Measurements from ENCODE around the gene TBX10.

TBX10 gene

DNA sequence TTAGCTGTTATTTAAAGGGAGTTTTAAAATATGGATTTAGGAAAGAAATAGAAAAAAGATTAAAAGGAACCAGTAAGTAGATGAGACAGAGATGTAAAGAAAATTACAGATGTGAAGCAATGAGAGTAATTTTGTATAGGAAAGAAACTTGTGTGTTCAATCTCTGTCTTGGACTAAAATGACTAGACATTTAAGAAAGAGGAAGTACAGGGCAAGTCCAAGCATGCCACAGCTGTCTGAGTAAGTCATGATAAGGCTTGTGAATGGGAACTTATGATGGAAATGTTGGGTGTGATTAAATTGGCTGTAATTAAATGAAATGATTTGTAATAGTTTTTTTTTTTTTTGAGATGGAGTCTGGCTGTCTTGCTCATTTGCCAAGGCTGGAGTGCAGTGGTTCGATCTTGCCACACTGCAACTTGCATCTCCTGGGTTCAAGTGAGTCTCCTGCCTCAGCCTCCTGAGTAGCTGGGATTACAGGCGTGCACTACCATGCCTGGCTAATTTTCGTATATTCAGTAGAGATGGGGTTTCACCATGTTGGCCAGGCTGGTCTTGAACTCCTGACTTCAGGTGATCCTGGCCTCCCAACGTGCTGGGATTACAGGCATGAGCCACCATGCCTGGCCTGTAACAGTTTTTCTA is 16.8 kb upstream of the TBX10 start:
- peaks cover 14% of the 10 kb centered on the region for H3K9me3 ChIP-seq (ENCODE audit: control insufficient read depth, insufficient read depth, low read length)
- no peak overlapping the region for H3K9ac ChIP-seq (ENCODE audit: low read depth, low read length)
- no peaks in the 10 kb centered on the region for H3K36me3 ChIP-seq (ENCODE audit: insufficient read depth, low read length)
- no peaks in the 10 kb centered on the region for H3K4me1 ChIP-seq (ENCODE audit: insufficient read depth, low read length)

DNA sequence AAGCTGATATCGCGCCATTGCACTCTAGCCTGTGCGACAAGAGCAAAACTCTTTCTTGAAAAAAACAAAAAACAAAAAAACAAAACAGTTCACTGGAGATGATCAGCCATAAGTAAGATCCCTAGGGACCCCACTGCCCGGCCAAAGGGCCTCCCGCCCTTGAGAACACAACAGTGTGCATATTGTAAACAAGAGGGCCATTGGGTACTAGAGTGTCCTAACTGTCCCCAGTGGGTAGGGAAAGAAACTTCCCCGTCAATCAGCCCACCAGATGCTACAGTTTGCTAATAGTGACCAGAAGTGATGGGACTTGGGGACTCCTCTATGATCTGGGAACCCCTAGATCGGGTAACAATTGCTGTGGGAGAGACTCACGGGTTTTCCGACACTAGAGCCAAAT is 14.7 kb upstream of the TBX10 start:
- no peaks in the 10 kb centered on the region for H3K36me3 ChIP-seq (ENCODE audit: insufficient read depth, low read length)
- H3K9me3 ChIP-seq (ENCODE audit: control insufficient read depth, insufficient read depth, low read length): peaks cover 14% of the 10 kb centered on the region
- H3K9ac ChIP-seq (ENCODE audit: low read depth, low read length): no peak overlapping the region
- no peaks in the 10 kb centered on the region for H3K4me1 ChIP-seq (ENCODE audit: insufficient read depth, low read length)

DNA sequence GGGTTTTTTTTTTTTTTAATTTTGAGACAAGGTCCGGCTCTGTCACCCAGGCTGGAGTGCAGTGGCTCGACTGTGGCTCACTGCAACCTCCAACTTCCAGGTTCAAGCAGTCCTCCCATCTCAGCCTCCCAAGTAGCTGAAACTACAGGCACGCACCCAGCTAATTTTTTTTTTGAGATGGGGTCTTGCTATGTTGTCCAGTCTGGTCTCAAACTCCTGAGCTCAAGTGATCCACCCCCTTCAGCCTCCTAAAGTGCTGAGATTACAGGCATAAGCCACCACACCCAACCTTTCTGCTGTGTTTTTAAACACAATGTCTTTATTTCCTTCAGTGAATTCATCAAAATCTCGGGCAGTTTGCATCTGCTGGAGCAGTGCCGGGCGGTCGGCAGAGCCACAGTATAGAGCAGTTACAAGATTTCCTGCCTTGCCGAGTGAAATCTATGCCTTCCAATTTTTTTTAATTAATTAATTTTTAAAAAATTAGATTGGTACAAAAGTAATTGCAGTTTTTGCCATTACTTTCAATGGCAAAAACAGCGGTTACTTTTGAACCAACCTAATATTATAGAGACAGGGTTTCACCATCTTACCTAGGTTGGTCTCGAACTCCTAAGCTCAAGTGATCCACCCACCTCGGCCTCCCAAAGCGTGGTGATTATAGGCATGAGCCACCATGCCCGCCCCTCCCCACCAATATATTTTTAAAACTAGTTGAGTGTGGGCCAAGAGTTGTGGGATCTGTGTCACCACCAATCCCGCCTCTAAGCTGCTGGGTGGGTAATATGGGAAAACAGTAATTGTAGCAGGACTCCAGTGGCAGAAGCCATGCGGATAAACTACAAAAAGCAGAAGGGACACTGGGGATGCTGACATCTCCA is 13.6 kb upstream of the TBX10 start:
- no peak overlapping the region for H3K9ac ChIP-seq (ENCODE audit: low read depth, low read length)
- H3K4me1 ChIP-seq (ENCODE audit: insufficient read depth, low read length): no peaks in the 10 kb centered on the region
- peaks cover 14% of the 10 kb centered on the region for H3K9me3 ChIP-seq (ENCODE audit: control insufficient read depth, insufficient read depth, low read length)
- H3K36me3 ChIP-seq (ENCODE audit: insufficient read depth, low read length): no peaks in the 10 kb centered on the region

DNA sequence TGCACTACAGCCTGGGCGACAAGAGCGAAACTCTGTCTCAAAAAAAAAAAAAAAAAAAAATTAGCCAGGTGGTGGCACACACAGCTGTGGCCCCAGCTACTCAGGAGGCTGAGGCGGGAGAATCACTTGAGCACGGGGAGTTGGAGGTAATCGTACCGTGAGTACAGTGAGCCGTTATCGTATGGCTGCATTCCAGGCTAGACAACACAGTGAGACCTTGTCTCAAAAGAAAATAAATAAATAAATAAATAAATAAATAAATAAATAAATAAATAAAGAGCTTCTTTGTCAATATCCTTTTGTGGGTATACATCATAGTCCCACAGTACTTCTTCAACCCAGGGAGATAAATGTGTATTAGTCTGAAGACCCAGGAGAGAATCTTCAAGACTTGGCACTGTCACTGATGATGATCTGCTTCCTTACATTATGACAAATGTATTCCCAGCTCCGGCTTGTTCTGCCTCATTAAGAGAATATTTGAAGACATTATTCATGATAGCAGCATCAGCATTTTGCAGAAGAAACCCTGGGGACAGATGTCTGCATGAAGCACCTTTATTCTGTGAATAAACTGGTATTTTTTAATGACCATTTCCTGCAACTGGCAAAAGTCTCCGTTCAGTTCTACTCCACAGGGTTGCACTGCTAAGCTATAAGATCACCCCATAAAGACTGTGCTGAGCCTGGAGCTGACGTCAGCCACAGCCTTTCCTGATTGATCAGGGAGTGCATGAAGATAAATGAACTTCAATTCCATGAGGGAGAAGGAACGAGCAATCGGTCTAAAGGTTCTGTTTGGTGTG is 12.6 kb upstream of the TBX10 start:
- H3K36me3 ChIP-seq (ENCODE audit: insufficient read depth, low read length): no peaks in the 10 kb centered on the region
- no peaks in the 10 kb centered on the region for H3K4me1 ChIP-seq (ENCODE audit: insufficient read depth, low read length)
- H3K9me3 ChIP-seq (ENCODE audit: control insufficient read depth, insufficient read depth, low read length): peaks cover 14% of the 10 kb centered on the region
- no peak overlapping the region for H3K9ac ChIP-seq (ENCODE audit: low read depth, low read length)

DNA sequence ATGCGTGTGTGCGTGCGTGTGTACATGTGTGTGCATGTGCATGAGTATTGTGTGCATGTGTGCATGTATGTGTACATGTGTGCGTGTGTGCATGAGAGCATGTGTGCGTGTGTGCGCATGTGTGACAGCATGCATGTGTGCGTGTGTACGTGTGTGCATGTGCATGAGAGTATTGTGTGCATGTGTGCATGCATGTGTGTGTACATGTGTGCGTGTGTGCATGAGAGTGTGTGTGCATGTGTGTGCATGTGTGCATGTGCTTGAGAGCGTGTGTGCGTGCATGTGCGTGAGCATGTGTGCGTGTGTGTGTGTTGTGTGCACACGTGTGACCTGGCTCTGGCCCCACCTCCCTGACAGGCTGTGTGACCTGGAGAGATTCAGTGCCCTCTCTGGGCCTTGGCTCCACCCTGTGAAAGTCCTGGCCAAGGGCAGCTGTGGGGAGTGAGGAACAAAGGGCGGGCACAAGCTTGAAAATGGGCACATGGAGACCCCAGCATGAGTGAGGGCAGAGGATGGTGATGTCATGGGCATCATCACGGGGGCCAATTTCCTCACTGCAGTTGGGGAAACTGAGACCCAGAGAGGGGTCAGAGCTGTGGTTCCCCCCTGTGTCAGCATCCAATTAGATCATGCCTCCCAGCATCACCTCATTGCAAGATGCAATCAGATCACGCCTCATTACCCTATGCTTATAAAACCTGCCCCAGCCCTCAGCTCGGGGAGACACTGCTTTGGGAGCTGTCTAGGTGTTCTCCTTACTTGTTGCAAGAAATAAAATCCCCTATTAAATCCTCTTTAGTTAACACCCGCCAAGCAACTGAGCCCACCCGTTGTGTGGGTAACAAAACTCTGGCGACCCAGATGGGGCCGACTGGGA is 10.3 kb upstream of the TBX10 start:
- Histone ChIP-seq H3K36me3 (ENCODE audit: insufficient read depth, low read length) (no peaks in the 10 kb centered on the region), H3K9me3 (ENCODE audit: control insufficient read depth, insufficient read depth, low read length) (no peaks in the 10 kb centered on the region), H3K9ac (ENCODE audit: low read depth, low read length) (no peak overlapping the region), H3K4me1 (ENCODE audit: insufficient read depth, low read length) (no peaks in the 10 kb centered on the region)

DNA sequence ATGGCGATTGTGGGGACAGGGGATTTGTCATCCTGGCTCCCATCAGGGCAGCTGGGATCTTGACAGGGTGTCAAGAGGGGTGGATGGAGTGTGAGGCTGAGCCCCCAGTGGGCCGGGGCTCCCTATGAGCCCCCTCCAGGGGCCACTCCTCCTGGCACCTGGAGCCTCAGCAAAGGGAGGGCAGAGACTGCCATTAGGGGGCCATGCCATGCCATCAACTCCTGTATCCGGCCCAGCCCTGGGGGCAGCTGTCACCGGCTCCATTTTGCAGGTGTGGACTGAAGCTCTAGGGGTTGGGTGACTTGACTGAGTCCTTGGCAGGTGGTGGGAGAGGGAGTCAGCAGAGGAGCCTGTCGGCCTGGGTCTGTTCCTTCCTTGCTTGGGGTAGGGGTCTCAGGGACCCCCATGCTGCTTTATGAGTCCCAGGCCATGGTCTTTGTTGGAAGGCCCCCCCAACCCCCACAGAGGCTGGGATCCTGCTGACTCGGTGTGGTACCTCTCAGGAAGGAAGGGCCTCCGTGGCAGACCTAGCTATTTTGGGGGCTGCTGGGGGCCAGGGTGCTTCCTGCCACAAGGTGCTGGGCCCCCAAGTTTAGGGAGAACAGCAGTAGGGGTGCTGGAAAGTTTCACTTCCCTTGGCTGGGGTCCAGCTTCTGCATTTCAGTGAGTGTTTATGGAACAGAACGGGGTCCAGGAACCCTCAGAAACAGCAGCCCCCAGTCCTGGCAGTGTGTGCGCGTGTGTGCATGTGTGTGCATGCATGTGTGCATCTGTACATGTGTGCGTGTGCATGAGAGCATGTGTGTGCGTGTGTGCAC is 9.4 kb upstream of the TBX10 start:
- Histone ChIP-seq H3K9me3 (ENCODE audit: control insufficient read depth, insufficient read depth, low read length) (no peaks in the 10 kb centered on the region), H3K9ac (ENCODE audit: low read depth, low read length) (no peak overlapping the region), H3K36me3 (ENCODE audit: insufficient read depth, low read length) (no peaks in the 10 kb centered on the region), H3K4me1 (ENCODE audit: insufficient read depth, low read length) (no peaks in the 10 kb centered on the region)

DNA sequence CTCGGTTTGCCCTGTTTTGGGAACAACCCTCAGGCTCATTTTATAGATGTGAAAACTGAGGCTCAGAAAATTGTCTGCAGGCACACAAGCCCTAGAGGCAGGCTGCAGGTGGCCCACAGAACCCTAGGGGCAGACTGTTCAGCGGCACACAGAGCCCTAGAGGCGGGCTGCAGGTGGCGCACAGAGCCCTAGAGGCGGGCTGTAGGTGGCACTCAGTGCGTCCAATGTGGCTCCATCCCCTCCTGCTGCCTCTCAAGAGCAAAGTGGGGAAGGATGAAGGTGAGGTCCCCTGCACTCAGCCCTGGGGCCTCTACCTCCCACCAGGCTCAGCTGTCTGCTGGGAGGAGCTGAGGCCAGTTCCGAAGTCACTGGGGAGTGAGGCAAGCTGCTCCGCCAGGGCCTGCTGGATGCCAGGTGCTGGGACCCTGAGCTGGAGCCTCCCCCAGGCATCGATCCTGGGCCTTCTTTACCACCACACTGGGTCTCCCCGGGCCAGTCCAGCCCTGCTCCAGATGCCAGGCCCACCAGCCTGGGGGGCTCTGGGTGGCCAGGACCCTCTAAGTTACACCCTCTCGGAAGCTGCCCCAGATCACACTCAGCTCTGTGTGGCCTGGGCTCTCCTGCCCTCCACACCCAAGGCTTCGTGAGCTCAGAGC is 8.7 kb upstream of the TBX10 start:
- Histone ChIP-seq H3K36me3 (ENCODE audit: insufficient read depth, low read length) (no peaks in the 10 kb centered on the region), H3K9me3 (ENCODE audit: control insufficient read depth, insufficient read depth, low read length) (no peaks in the 10 kb centered on the region), H3K9ac (ENCODE audit: low read depth, low read length) (no peak overlapping the region), H3K4me1 (ENCODE audit: insufficient read depth, low read length) (no peaks in the 10 kb centered on the region)

DNA sequence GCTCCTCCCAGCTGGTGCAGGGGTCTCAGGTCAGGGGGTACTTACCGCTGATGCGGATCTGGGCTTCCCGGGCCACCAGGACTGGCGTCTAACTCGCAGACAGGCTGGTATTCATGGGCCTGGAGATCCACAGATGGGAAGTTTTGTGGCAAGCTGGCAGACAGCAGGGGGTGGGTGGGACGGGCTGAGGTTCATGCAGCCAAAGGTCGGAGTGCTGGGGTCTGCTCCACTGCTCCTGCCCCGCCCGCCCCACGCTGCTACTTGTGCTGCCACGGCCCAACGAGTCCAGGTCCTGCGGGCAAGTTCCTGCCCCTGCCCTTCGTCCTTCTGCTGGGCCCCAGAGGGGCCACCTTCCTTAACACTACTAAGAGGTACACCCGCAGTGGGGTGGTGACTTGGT is 7.9 kb upstream of the TBX10 start:
- Histone ChIP-seq H3K36me3 (ENCODE audit: insufficient read depth, low read length) (no peaks in the 10 kb centered on the region), H3K4me1 (ENCODE audit: insufficient read depth, low read length) (no peaks in the 10 kb centered on the region), H3K9ac (ENCODE audit: low read depth, low read length) (no peak overlapping the region), H3K9me3 (ENCODE audit: control insufficient read depth, insufficient read depth, low read length) (no peaks in the 10 kb centered on the region)

DNA sequence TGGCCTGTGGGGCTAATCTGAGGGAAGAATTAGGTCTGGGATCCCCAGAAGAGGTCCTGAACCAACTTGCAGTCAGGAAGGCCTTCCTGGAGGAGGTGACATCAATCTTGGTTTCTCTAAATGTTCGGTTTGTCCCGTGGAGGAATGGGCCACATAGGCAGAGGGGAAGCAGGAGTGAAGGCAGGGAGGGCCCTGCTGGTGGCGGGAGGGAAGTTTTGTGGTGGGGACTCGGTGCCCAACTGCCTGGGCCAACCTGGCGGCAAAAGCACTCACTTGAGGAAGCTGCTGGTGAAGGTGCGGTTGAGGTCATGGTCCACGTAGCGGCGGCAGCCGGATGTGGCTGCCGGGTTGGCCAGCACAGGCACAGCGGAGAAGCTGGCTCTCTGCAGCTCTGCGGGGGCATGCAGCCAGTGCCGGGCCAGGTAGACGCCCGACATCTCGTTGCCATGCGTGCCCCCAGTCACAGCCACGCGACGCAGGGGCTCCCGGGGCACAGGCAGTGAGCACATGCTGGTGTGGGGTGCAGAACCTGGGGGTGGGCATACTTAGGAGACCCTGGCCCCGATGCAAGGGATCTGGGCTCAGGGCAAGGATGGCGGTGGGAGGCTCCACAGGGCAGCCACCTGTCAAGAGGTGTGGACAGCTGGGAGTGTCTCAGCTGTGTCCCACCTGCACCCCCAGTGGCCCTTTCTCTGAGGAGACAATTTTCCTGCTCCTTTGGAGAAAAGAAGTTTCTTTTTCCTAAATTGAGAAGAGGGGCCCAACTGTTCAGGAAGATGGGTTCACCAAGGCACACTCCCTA is 7.2 kb upstream of the TBX10 start:
- no peaks in the 10 kb centered on the region for H3K9me3 ChIP-seq (ENCODE audit: control insufficient read depth, insufficient read depth, low read length)
- no peaks in the 10 kb centered on the region for H3K36me3 ChIP-seq (ENCODE audit: insufficient read depth, low read length)
- no peaks in the 10 kb centered on the region for H3K4me1 ChIP-seq (ENCODE audit: insufficient read depth, low read length)
- H3K9ac ChIP-seq (ENCODE audit: low read depth, low read length): no peak overlapping the region

DNA sequence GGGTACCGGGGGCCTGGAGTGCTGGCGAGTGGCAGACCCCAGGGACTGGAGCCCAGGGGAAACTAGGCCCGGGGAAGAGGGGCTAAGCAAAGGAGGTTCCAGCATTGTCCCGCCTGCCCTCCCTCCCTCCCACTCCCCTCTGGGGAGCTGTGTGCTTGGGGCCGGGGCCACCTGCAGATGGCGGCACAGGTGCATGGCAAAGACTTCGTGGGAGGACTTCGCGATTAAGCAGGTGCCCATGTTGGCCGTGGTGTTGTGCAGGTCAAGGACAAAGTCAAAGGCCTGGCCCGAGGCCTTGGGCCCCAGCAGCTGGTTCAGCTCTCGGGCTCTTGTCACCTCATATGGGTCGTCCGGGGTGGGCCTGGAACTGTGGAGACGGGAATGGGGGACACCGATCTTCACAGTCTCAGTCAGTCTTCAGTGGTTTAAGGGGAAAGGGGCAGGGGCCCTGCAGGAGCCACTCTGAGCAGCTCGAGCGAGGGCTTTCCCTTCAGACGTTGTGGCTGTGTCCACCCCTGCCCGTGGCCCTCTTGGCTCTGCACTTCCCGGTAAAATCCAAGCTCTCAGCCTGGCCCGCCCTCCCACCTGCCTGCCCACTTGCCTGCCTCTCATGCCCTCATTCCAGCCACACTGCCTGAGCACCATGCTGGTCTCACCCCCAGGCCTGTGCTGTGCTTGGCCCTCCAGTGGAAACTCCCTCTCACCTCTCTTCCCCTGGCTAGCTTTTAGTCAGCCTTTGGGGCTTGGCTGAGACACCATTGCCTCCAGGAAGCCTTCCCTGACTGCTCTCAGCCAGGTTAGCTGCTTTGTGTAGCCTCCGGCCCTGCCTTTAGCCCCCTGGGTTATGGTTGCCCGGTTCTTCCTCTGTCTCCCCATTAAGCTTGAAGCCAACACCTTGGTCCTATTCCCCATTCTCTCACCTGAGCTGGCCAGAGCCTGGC is 6.2 kb upstream of the TBX10 start:
- no peaks in the 10 kb centered on the region for H3K36me3 ChIP-seq (ENCODE audit: insufficient read depth, low read length)
- no peaks in the 10 kb centered on the region for H3K9me3 ChIP-seq (ENCODE audit: control insufficient read depth, insufficient read depth, low read length)
- H3K9ac ChIP-seq (ENCODE audit: low read depth, low read length): no peak overlapping the region
- H3K4me1 ChIP-seq (ENCODE audit: insufficient read depth, low read length): no peaks in the 10 kb centered on the region

DNA sequence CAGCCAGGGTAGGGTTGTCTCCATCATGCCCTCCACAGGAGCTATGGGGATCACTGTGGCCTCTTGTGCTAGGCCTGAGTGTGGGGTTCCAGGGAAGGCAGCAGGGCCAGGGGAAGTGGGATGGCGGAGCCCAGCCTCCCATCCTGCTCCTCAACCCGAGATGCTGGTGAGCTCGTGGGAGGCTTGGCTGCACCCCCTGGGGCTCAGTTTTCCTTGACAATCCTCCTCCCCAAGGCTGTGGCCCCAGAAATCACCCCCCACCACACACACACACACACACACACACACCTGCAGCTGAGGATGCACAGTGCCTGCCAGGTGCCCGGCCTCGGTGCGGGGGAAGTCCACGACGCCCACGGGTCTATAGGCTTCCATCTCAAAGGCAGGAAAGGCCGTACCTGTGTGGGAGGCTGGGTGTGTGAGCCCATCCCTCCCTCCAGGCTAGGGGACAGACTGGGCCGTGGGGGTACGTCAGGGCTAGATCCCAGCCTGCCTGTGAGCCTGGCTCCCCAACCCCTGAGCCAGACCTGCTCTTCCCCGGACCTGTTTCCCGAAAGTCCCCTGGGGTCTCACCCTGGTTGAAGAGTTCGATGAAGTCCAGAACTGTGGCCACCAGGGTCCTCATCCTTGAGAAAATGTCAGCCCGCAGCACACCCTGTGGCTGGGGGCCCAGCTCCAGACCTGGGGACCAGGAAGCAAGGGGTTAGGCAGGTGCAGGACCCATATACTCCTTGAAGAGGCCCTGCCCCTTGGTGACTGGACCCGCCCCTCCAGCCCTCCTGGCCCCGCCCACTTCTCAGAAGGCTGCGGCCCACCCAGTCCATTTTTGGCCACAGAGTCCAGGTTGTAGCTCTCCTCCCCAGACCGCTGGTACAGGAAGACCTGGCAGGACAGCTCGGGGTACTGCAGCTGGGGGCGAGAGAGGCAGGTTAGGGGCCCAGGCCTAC is 5.2 kb upstream of the TBX10 start:
- Histone ChIP-seq H3K4me1 (ENCODE audit: insufficient read depth, low read length) (no peaks in the 10 kb centered on the region), H3K9ac (ENCODE audit: low read depth, low read length) (no peak overlapping the region), H3K9me3 (ENCODE audit: control insufficient read depth, insufficient read depth, low read length) (no peaks in the 10 kb centered on the region), H3K36me3 (ENCODE audit: insufficient read depth, low read length) (no peaks in the 10 kb centered on the region)
